OCI-LY7 (cell line): ENCODE results near the gene MRAP. TPM values are rescaled to one million over a fixed set of nuclear protein-coding genes. Genes with fewer than 3 reads are reported as not detected.
"Not testable (repeated sequence)": the region's sequence is repeated elsewhere in the genome, so short reads cannot be mapped to it uniquely, and the experiment has no call there.

Experiments used
- BruUV-seq: library from RNA; stranded (reverse); fragments of 400-500 nt; replicated peaks from 2 replicates; lab custom pipeline; 2021; lab: Mats Ljungman, UMichigan
- CTCF ChIA-PET: fragments of 300-600 bp; sonication (Branson Sonifier 250); formaldehyde crosslinking; loops from one replicate; lab custom pipeline; 2022; ENCODE audit warnings: antibody characterized with exemption; ENCODE audit not compliant: unreplicated experiment; lab: Charles Lee
- POLR2A ChIA-PET: fragments of 300-600 bp; sonication (Branson Sonifier 250); formaldehyde crosslinking; loops from one replicate; lab custom pipeline; 2022; ENCODE audit warnings: antibody characterized with exemption; lab: Charles Lee
- DNase-seq: peaks from one replicate; pipeline ENCODE4 v3.0.0-alpha.2; 2015; ENCODE audit warnings: low spot score
- H2AFZ ChIP-seq: fragments of 200-600 bp; sonication (generic), shearing (Covaris generic); 2 replicates; pipeline ENCODE4 v1.6.1; 2014; ENCODE audit warnings: mild to moderate bottlenecking, antibody characterized with exemption, low read length, moderate library complexity
- H3K27ac ChIP-seq: fragments of 200-600 bp; sonication (generic); 2 replicates; pipeline ENCODE4 v1.5.1; 2014; ENCODE audit warnings: mixed run types, low read depth, mild to moderate bottlenecking, moderate library complexity, low read length, inconsistent platforms; ENCODE audit not compliant: poor library complexity, severe bottlenecking
- H3K36me3 ChIP-seq: fragments of 200-600 bp; sonication (generic); 2 replicates; pipeline ENCODE4 v1.6.1; 2014; ENCODE audit warnings: mild to moderate bottlenecking, antibody characterized with exemption, low read length, moderate library complexity, mixed read lengths; ENCODE audit not compliant: insufficient read depth
- H3K4me1 ChIP-seq: fragments of 200-600 bp; sonication (generic); 2 replicates; pipeline ENCODE4 v1.5.1; 2014; ENCODE audit warnings: mild to moderate bottlenecking, low read length; ENCODE audit not compliant: insufficient read depth, poor library complexity, severe bottlenecking
- H3K4me2 ChIP-seq: fragments of 200-600 bp; sonication (generic); 2 replicates; pipeline ENCODE4 v1.6.1; 2014; ENCODE audit warnings: mild to moderate bottlenecking, low read length
- H3K4me3 ChIP-seq: fragments of 200-600 bp; sonication (generic); 2 replicates; pipeline ENCODE4 v1.5.1; 2014; ENCODE audit warnings: mild to moderate bottlenecking, low read depth, low read length; ENCODE audit not compliant: poor library complexity, severe bottlenecking
- H3K79me2 ChIP-seq: fragments of 200-600 bp; sonication (generic); 2 replicates; pipeline ENCODE4 v1.6.1; 2016; ENCODE audit warnings: low read depth, mild to moderate bottlenecking, low read length, moderate library complexity, mixed read lengths; ENCODE audit not compliant: insufficient read depth
- H3K9me2 ChIP-seq: fragments of 200-600 bp; sonication (generic); 2 replicates; pipeline ENCODE4 v1.6.1; 2016; ENCODE audit warnings: mild to moderate bottlenecking, low read length, mixed read lengths; ENCODE audit not compliant: insufficient read depth
- H3K9me3 ChIP-seq: fragments of 200-600 bp; sonication (generic); 2 replicates; pipeline ENCODE4 v1.6.1; 2014; ENCODE audit warnings: mild to moderate bottlenecking, mixed run types, low read length, mixed read lengths
- H4K20me1 ChIP-seq: fragments of 200-600 bp; sonication (generic); 2 replicates; pipeline ENCODE4 v1.6.1; 2014; ENCODE audit warnings: mild to moderate bottlenecking, antibody characterized with exemption, low read length, moderate library complexity, mixed read lengths; ENCODE audit not compliant: insufficient read depth
- EZH2phosphoT487 ChIP-seq: fragments of 200-600 bp; sonication (generic); IDR thresholded peaks from 2 replicates; pipeline ENCODE4 v1.6.1; 2018; ENCODE audit warnings: low read depth, borderline replicate concordance, mild to moderate bottlenecking, mixed run types, antibody characterized with exemption, low read length, moderate library complexity, mixed read lengths
- intact Hi-C: fragments of 100-400 bp; cut with micrococcal nuclease; formaldehyde crosslinking; loops from one replicate; pipeline ENCODE4 v1.10.0; 2022; ENCODE audit not compliant: unreplicated experiment
- total RNA-seq, 2 experiments: library from RNA; depleted of rRNA in 1 of 2; stranded (reverse); fragments of >200 nt in 1 of 2; shearing (Covaris generic) in 1 of 2; gene quantifications; 2 replicates each; pipeline ENCODE4 v1.2.3, GENCODE V29; 2014 to 2022
- TF ChIP-seq, protein P1 (sequence below): fragments of 200-600 bp; sonication (generic); conservative IDR thresholded peaks from 2 replicates; pipeline ENCODE4 v1.5.1; 2014; ENCODE audit warnings: mild to moderate bottlenecking, antibody characterized with exemption, low read length, moderate library complexity, mixed read lengths

Gene MRAP
- total RNA-seq, 2 experiments from 2014 or later = not detected

DNA sequence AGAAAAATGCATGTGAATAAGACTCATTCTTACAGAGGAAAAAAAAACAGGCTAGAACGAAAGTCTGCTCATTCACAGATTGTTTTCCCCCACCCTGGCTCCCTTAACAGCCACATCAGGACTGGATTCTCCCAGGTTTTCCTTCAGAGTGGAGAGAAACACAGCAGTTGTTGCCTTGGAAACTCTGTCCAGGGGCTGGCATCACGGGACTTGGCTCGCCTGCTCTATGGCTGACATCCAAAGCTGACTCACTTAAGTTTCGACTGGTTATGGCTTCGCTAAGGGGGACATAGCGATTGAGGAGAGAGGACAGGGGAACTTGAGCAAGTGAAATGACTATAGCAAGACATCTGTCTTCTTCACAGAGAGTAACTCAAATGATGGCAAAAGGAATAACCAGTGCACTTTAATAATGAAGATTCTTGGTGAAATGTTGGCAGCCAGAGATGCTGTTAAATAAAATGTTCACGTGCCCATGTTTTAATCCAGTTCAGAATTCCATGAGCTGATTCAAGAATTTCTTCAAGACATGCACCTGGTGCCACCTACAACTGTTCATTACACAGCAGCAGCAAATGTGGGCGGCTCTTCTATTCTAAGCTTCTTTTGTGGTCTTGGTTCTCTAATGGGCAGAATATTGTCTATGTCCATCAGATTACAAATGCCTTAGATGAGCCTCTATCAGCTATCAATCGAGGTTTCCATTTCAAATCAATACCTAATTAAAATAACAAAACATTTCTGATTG is 41.6 kb upstream of the MRAP start:
- Histone ChIP-seq H3K9me3 (no peaks in the 10 kb centered on the region), H3K4me2 (no peak overlapping the region), H3K27ac (no peak overlapping the region), H4K20me1 (no peaks in the 10 kb centered on the region), H3K4me3 (no peak overlapping the region), H3K4me1 (no peaks in the 10 kb centered on the region), H2AFZ (no peak overlapping the region), H3K9me2 (no peaks in the 10 kb centered on the region), H3K79me2 (no peaks in the 10 kb centered on the region), H3K36me3 (no peaks in the 10 kb centered on the region)
- no peak for TF ChIP-seq EZH2phosphoT487
- TF ChIP-seq, protein P1, sequence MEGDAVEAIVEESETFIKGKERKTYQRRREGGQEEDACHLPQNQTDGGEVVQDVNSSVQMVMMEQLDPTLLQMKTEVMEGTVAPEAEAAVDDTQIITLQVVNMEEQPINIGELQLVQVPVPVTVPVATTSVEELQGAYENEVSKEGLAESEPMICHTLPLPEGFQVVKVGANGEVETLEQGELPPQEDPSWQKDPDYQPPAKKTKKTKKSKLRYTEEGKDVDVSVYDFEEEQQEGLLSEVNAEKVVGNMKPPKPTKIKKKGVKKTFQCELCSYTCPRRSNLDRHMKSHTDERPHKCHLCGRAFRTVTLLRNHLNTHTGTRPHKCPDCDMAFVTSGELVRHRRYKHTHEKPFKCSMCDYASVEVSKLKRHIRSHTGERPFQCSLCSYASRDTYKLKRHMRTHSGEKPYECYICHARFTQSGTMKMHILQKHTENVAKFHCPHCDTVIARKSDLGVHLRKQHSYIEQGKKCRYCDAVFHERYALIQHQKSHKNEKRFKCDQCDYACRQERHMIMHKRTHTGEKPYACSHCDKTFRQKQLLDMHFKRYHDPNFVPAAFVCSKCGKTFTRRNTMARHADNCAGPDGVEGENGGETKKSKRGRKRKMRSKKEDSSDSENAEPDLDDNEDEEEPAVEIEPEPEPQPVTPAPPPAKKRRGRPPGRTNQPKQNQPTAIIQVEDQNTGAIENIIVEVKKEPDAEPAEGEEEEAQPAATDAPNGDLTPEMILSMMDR = no peak
- CTCF ChIA-PET = no interaction called here
- intact Hi-C loops = loop anchor here (10.0 kb wide), 1 partner anchor 162 kb away; no protein-coding TSS in a partner anchor
- POLR2A ChIA-PET = interaction anchor here (0.6 to 0.9 kb wide), 2 partner anchors 473 to 476 kb away, joined by 3 read pairs; no protein-coding TSS in a partner anchor
- BruUV-seq = no TSS peak
- no peak for DNase-seq

DNA sequence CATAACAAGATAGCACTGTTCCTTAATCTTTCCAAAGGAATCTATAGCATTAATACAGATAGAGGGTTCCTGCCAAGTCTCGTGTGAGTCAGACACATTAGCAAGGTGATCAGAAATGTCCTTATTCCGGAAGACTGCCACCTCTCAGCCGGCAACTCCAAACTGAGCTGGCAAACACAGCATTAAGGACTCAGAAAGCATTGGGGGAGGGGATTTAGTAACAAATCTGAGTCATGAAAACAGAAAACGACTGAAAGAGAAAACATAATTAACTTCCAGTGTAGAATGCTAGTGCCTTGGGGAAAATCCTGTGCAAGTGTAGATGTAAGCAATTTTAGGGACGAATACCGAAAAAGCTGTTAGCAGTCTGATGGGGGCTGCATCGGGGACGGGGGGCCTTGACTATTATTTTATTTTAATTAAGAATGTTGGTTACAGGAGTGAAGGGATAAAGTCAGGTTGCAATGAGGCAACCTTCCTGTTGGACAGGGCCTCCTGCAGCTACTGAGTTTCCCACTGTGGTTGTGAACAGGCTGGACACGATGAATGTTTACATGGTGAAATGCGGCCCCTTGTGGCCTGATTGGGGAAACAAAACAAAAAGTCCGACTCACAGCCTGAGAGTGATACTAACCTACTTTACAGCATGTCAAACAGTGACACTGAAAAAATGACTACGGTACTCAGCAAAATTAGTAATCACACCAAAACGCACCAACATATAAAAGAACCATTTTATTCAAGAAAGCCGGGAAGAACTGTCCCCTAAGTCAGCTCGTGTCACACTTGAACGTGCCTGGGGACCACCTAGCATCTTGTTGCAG is 40.5 kb upstream of the MRAP start:
- Histone ChIP-seq H3K36me3 (no peaks in the 10 kb centered on the region), H3K9me3 (no peaks in the 10 kb centered on the region), H3K4me3 (no peak overlapping the region), H3K9me2 (no peaks in the 10 kb centered on the region), H3K4me1 (no peaks in the 10 kb centered on the region), H3K79me2 (no peaks in the 10 kb centered on the region), H4K20me1 (no peaks in the 10 kb centered on the region), H3K27ac (no peak overlapping the region), H3K4me2 (no peak overlapping the region), H2AFZ (no peak overlapping the region)
- DNase-seq = peak; percentile 62
- no TSS peak for BruUV-seq
- CTCF ChIA-PET = no interaction called here
- no peak for TF ChIP-seq EZH2phosphoT487
- TF ChIP-seq, protein P1 = peak; percentile 86
- intact Hi-C loops = loop anchor here (1.0 to 10.0 kb wide), 3 partner anchors 163 to 477 kb away; no protein-coding TSS in a partner anchor
- POLR2A ChIA-PET = interaction anchor here (0.5 to 0.9 kb wide), 2 partner anchors 22 to 475 kb away, joined by 3 read pairs; no protein-coding TSS in a partner anchor

DNA sequence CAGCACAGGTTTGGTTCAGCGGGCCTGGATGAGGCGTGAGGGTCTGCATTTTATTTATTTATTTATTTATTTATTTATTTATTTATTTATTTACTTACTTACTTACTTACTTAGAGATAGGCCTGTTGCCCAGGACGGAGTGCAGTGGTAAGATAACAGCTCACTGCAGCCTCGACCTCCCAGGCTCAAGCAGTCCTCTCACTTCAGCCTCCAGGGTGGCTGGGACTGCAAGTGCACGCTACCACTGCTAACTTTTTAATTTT is 39.9 kb upstream of the MRAP start:
- intact Hi-C loops = loop anchor here (1.0 to 10.0 kb wide), 3 partner anchors 164 to 477 kb away; no protein-coding TSS in a partner anchor
- H3K36me3 ChIP-seq, H3K79me2 ChIP-seq, H3K4me3 ChIP-seq, H2AFZ ChIP-seq, BruUV-seq, POLR2A ChIA-PET, H3K4me2 ChIP-seq, H4K20me1 ChIP-seq, DNase-seq, CTCF ChIA-PET, H3K9me2 ChIP-seq, H3K27ac ChIP-seq, H3K9me3 ChIP-seq, H3K4me1 ChIP-seq: not testable (repeated sequence)
